ENCODE measurements around the gene LRRC8E. TPM values are rescaled to one million over a fixed set of nuclear protein-coding genes. Genes with fewer than 3 reads are reported as not detected.

Gene LRRC8E
- total RNA-seq, 1 donor from 2014 or later = 4.3 TPM

- H3K4me1 Mint-ChIP-seq = peaks cover 13% of the 10 kb centered on the region
- no peaks in the 10 kb centered on the region for H3K9me3 Mint-ChIP-seq
- peaks cover 4% of the 10 kb centered on the region for H3K27me3 Mint-ChIP-seq (ENCODE audit: low read depth)
- no peak overlapping the region for H3K27ac Mint-ChIP-seq
- H3K36me3 Mint-ChIP-seq = peaks cover 15% of the 10 kb centered on the region
- no peak overlapping the region for H3K4me3 Mint-ChIP-seq
- TF ChIP-seq CTCF (IDR thresholded peaks at IDR 0.05; ENCODE audit: unreplicated experiment) = no peak
- no peak for DNase-seq (ENCODE audit: low spot score in 2 of 2, unreplicated experiment in 2 of 2)
These were observed 19.9 kb downstream of the LRRC8E start for GRCh38 chr19:7908078-7908699.

GRCh38 chr19:7908742-7909461 lies 20.6 kb downstream of the LRRC8E start:
- Mint-ChIP-seq H3K36me3 (peaks cover 16% of the 10 kb centered on the region), H3K27me3 (ENCODE audit: low read depth) (peaks cover 6% of the 10 kb centered on the region), H3K27ac (no peak overlapping the region), H3K9me3 (no peaks in the 10 kb centered on the region), H3K4me3 (no peak overlapping the region), H3K4me1 (peaks cover 13% of the 10 kb centered on the region)
- no peak for DNase-seq (ENCODE audit: low spot score in 2 of 2, unreplicated experiment in 2 of 2)
- TF ChIP-seq CTCF (IDR thresholded peaks at IDR 0.05; ENCODE audit: unreplicated experiment) = no peak

- no peak overlapping the region for H3K4me3 Mint-ChIP-seq
- peaks cover 16% of the 10 kb centered on the region for H3K36me3 Mint-ChIP-seq
- peaks cover 11% of the 10 kb centered on the region for H3K27me3 Mint-ChIP-seq (ENCODE audit: low read depth)
- H3K4me1 Mint-ChIP-seq = peaks cover 11% of the 10 kb centered on the region
- no peak for DNase-seq (ENCODE audit: low spot score in 2 of 2, unreplicated experiment in 2 of 2)
- no peak overlapping the region for H3K27ac Mint-ChIP-seq
- no peak for TF ChIP-seq CTCF (IDR thresholded peaks at IDR 0.05; ENCODE audit: unreplicated experiment)
- H3K9me3 Mint-ChIP-seq = no peaks in the 10 kb centered on the region
These were observed 21.3 kb downstream of the LRRC8E start for GRCh38 chr19:7909471-7910067.

- no peaks in the 10 kb centered on the region for H3K9me3 Mint-ChIP-seq
- peaks cover 4% of the 10 kb centered on the region for H3K4me1 Mint-ChIP-seq
- no peak for DNase-seq (ENCODE audit: low spot score in 2 of 2, unreplicated experiment in 2 of 2)
- no peak overlapping the region for H3K27ac Mint-ChIP-seq
- H3K4me3 Mint-ChIP-seq = no peak overlapping the region
- no peak for TF ChIP-seq CTCF (IDR thresholded peaks at IDR 0.05; ENCODE audit: unreplicated experiment)
- H3K27me3 Mint-ChIP-seq (ENCODE audit: low read depth) = peaks cover 20% of the 10 kb centered on the region
- H3K36me3 Mint-ChIP-seq = peaks cover 16% of the 10 kb centered on the region
These were observed 22.2 kb downstream of the LRRC8E start for GRCh38 chr19:7910321-7911161.

GRCh38 chr19:7911508-7912143 lies 23.3 kb downstream of the LRRC8E start:
- no peak overlapping the region for H3K4me3 Mint-ChIP-seq

More at GRCh38 chr19:7911508-7912143, 23.3 kb downstream of the LRRC8E start:
- Mint-ChIP-seq H3K9me3 (no peaks in the 10 kb centered on the region), H3K27me3 (ENCODE audit: low read depth) (peaks cover 28% of the 10 kb centered on the region), H3K36me3 (peaks cover 16% of the 10 kb centered on the region), H3K27ac (no peak overlapping the region), H3K4me1 (peaks cover 3% of the 10 kb centered on the region)
- no peak for TF ChIP-seq CTCF (IDR thresholded peaks at IDR 0.05; ENCODE audit: unreplicated experiment)
- DNase-seq (ENCODE audit: low spot score in 2 of 2, unreplicated experiment in 2 of 2) = no peak

Measured in mesothelial cell of epicardium (in vitro differentiated cells).